Keratinocyte (primary cell): ENCODE data around the gene PNRC1. TPM values are rescaled to one million over a fixed set of nuclear protein-coding genes. Genes with fewer than 3 reads are reported as not detected.
A peak's percentile ranks its signal among the peaks of the same experiment; 100 is the strongest.

ENCODE experiments used
- DNase-seq: peaks from one replicate; pipeline ENCODE4 v3.0.0-alpha.2; 2011; ENCODE audit warnings: low read depth, missing footprints, low spot score
- FAIRE-seq: peaks from 2 replicates; lab custom pipeline; 2011; peaks lifted over from hg19 to GRCh38; lab: Jason Lieb, UNC
- H2AFZ ChIP-seq: 2 replicates; pipeline ENCODE4 v1.6.0; 2012; ENCODE audit warnings: low read length, control low read depth, inconsistent platforms; ENCODE audit not compliant: control insufficient read depth
- H3K27ac ChIP-seq: 2 replicates; pipeline ENCODE4 v1.5.1; 2011; ENCODE audit warnings: low read length; ENCODE audit not compliant: control insufficient read depth, insufficient read depth
- H3K27me3 ChIP-seq: 3 replicates; pipeline ENCODE4 v1.6.0; 2011; ENCODE audit warnings: low read length; ENCODE audit not compliant: control insufficient read depth, insufficient read depth; ENCODE audit errors: extremely low read depth
- H3K36me3 ChIP-seq, 2 experiments: 2 replicates in 1 of 2; 3 replicates in 1 of 2; pipeline ENCODE4 v1.5.1; 2011; ENCODE audit warnings: low read length in 2 of 2, mild to moderate bottlenecking in 1 of 2; ENCODE audit not compliant: control insufficient read depth in 2 of 2, insufficient read depth in 2 of 2; ENCODE audit errors: extremely low read depth in 1 of 2
- H3K4me1 ChIP-seq: 3 replicates; pipeline ENCODE4 v1.5.1; 2011; ENCODE audit warnings: low read length; ENCODE audit not compliant: control insufficient read depth, insufficient read depth; ENCODE audit errors: extremely low read depth
- H3K4me2 ChIP-seq: 3 replicates; pipeline ENCODE4 v1.6.0; 2011; ENCODE audit warnings: low read depth, low read length; ENCODE audit not compliant: control insufficient read depth, insufficient read depth; ENCODE audit errors: extremely low read depth
- H3K4me3 ChIP-seq, 3 experiments: fragments of 200-600 bp in 1 of 3; sonication (generic) in 1 of 3; 2 replicates in 2 of 3; 3 replicates in 1 of 3; pipeline ENCODE4 v1.5.1; 2011 to 2016; ENCODE audit warnings: low read length in 3 of 3, mild to moderate bottlenecking in 3 of 3, control low read depth in 2 of 3, inconsistent platforms in 1 of 3, low read depth in 1 of 3, mixed read lengths in 1 of 3, mixed run types in 1 of 3, moderate library complexity in 1 of 3; ENCODE audit not compliant: control insufficient read depth in 2 of 3, insufficient read depth in 2 of 3; ENCODE audit errors: extremely low read depth in 1 of 3
- H3K79me2 ChIP-seq: 2 replicates; pipeline ENCODE4 v1.6.0; 2012; ENCODE audit warnings: low read length; ENCODE audit not compliant: control insufficient read depth, insufficient read depth
- H3K9ac ChIP-seq: 3 replicates; pipeline ENCODE4 v1.6.0; 2011; ENCODE audit warnings: low read length; ENCODE audit not compliant: control insufficient read depth, insufficient read depth; ENCODE audit errors: extremely low read depth
- H3K9me1 ChIP-seq: 3 replicates; pipeline ENCODE4 v1.6.0; 2011; ENCODE audit warnings: low read length; ENCODE audit not compliant: control insufficient read depth, insufficient read depth; ENCODE audit errors: extremely low read depth
- H3K9me3 ChIP-seq: 2 replicates; pipeline ENCODE4 v1.5.1; 2012; ENCODE audit warnings: low read depth, low read length; ENCODE audit not compliant: control insufficient read depth
- H4K20me1 ChIP-seq: 3 replicates; pipeline ENCODE4 v1.6.0; 2011; ENCODE audit warnings: low read length; ENCODE audit not compliant: control insufficient read depth, insufficient read depth; ENCODE audit errors: extremely low read depth
- EZH2 ChIP-seq: IDR thresholded peaks from one replicate; pipeline ENCODE4 v1.6.1; 2012; ENCODE audit warnings: inconsistent platforms, mild to moderate bottlenecking, low read length, moderate library complexity
- dilution Hi-C: fragments of 300-500 bp; cut with MboI; formaldehyde crosslinking; loops from one replicate; pipeline ENCODE4 v1.7.0; 2020; ENCODE audit warnings: low sequenced_read_pairs; ENCODE audit not compliant: extremely low pct_ligation_motif_present
- polyA plus RNA-seq, 5 experiments: library from polyadenylated mRNA; depleted of rRNA in 3 of 5; stranded (reverse) in 3 of 5; stranded (forward) in 1 of 5; unstranded in 1 of 5; fragments of >200 nt; gene quantifications; 1 replicate in 1 of 5; 2 replicates in 3 of 5; 3 replicates in 1 of 5; pipeline versions ENCODE4 v1.2.1 to v1.2.3, GENCODE V29; 2011 to 2012; ENCODE audit warnings: missing spikeins in 2 of 5, low read depth in 1 of 5, low replicate concordance in 1 of 5
- TF ChIP-seq, protein P1 (sequence below), 3 experiments: IDR thresholded peaks in 1 of 3; conservative IDR thresholded peaks in 1 of 3; optimal IDR thresholded peaks in 1 of 3; 2 replicates in 2 of 3; 3 replicates in 1 of 3; pipeline versions ENCODE3 to v1.5.1; 2011; ENCODE audit warnings: low read length in 3 of 3, mild to moderate bottlenecking in 3 of 3, moderate library complexity in 2 of 3, control low read depth in 1 of 3, inconsistent platforms in 1 of 3; ENCODE audit not compliant: insufficient read depth in 2 of 3; ENCODE audit errors: extremely low read depth in 1 of 3

Gene PNRC1
- polyA plus RNA-seq, 1 donor (not counting 4 experiments of a cell fraction or from before 2014, with no cell fraction given), result 34.6 TPM

DNA sequence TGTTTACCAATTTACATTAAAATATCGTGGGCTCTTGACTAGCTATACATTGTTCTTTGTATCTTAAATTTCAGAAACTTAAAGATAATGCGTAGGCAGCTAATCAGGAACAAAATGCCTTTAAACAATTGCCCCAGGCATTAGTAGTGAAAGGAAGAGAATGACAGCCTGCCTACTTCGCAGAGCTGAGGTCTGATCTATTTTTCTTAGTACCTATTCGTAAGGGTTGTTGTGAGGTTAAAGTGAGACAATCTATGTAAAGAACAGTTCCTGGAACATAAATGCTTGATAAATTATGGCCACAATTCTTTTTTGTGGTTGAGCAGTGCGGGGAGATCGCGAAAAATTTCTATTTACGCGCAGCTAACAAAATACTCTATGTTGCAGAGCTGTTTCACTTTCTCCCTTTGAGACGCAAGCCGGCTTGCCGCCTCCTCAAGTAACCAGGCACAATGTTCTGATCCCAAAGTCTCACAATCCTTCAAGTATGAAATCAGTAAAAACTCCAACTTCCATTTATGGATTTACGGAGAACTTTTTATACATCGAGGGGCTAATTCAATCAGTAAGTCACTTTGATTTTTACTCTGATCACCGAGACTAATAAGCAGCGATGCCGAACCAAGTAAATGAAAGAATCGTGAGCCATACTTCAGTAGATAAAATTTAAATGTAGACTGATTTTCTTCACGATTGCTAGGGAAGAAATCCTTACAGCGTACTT, 878 bp upstream of the PNRC1 start:
- H3K4me2 ChIP-seq, result peak overlapping the region; percentile 86

DNA sequence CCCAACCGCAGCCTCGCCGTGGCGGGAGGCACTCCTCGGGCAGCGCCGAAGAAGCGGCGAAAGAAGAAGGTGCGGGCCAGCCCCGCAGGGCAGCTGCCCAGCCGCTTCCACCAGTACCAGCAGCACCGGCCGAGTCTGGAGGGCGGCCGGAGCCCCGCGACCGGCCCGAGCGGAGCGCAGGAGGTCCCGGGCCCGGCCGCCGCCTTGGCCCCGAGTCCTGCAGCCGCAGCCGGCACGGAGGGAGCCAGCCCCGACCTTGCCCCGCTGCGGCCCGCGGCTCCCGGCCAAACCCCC, 525 bp downstream of the PNRC1 start:
- Histone ChIP-seq H2AFZ (no peak overlapping the region), H3K4me1 (peaks cover 13% of the 10 kb centered on the region), H4K20me1 (no peaks in the 10 kb centered on the region), H3K9me3 (no peaks in the 10 kb centered on the region), H3K9me1 (no peaks in the 10 kb centered on the region), H3K27ac (peak overlapping the region; percentile 96), H3K4me2 (peak overlapping the region; percentile 76), H3K36me3 (peaks cover 0 to 6% of the 10 kb centered on the region in 2 experiments), H3K4me3 (peak overlapping the region; percentile 87 to 93 (median 92)), H3K79me2 (peaks cover 21% of the 10 kb centered on the region), H3K9ac (peak overlapping the region; percentile 99), H3K27me3 (no peaks in the 10 kb centered on the region)
- no peak for TF ChIP-seq EZH2
- TF ChIP-seq, protein P1, sequence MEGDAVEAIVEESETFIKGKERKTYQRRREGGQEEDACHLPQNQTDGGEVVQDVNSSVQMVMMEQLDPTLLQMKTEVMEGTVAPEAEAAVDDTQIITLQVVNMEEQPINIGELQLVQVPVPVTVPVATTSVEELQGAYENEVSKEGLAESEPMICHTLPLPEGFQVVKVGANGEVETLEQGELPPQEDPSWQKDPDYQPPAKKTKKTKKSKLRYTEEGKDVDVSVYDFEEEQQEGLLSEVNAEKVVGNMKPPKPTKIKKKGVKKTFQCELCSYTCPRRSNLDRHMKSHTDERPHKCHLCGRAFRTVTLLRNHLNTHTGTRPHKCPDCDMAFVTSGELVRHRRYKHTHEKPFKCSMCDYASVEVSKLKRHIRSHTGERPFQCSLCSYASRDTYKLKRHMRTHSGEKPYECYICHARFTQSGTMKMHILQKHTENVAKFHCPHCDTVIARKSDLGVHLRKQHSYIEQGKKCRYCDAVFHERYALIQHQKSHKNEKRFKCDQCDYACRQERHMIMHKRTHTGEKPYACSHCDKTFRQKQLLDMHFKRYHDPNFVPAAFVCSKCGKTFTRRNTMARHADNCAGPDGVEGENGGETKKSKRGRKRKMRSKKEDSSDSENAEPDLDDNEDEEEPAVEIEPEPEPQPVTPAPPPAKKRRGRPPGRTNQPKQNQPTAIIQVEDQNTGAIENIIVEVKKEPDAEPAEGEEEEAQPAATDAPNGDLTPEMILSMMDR (optimal IDR thresholded peaks at IDR 0.05 in 1 of 3, IDR thresholded peaks at IDR 0.05 in 1 of 3, conservative IDR thresholded peaks at IDR 0.05 in 1 of 3; ENCODE audit: extremely low read depth in 1 of 3, insufficient read depth in 2 of 3, low read length in 3 of 3), result no peak
- DNase-seq, result no peak
- dilution Hi-C loops, result no loop called here
- FAIRE-seq, result no peak

More for the DNA sequence above, 878 bp upstream of the PNRC1 start:
- H3K9me1 ChIP-seq, result no peaks in the 10 kb centered on the region
- dilution Hi-C loops, result no loop called here
- DNase-seq (no peak), FAIRE-seq (no peak)
- H3K9me3 ChIP-seq, result no peaks in the 10 kb centered on the region
- peak overlapping the region; percentile 87 to 92 (median 88) for H3K4me3 ChIP-seq
- H3K79me2 ChIP-seq, result peaks cover 21% of the 10 kb centered on the region
- H3K36me3 ChIP-seq, result peaks cover 0 to 2% of the 10 kb centered on the region in 2 experiments
- H3K27ac ChIP-seq, result peak overlapping the region; percentile 92
- H4K20me1 ChIP-seq, result no peaks in the 10 kb centered on the region
- no peaks in the 10 kb centered on the region for H3K27me3 ChIP-seq
- TF ChIP-seq, protein P1 (optimal IDR thresholded peaks at IDR 0.05 in 1 of 3, IDR thresholded peaks at IDR 0.05 in 1 of 3, conservative IDR thresholded peaks at IDR 0.05 in 1 of 3; ENCODE audit: extremely low read depth in 1 of 3, insufficient read depth in 2 of 3, low read length in 3 of 3), result no peak
- TF ChIP-seq EZH2, result no peak
- H2AFZ ChIP-seq, result peak overlapping the region; percentile 56
- H3K4me1 ChIP-seq, result peaks cover 9% of the 10 kb centered on the region
- peak overlapping the region; percentile 99 for H3K9ac ChIP-seq
